GM18507 (cell line): ENCODE data around the gene PCSK6.
"Not testable (repeated sequence)": the region's sequence is repeated elsewhere in the genome, so short reads cannot be mapped to it uniquely, and the experiment has no call there.

ENCODE experiments used
- DNase-seq: peaks from one replicate; pipeline ENCODE4 v3.0.0; 2011; ENCODE audit warnings: low read depth; ENCODE audit not compliant: insufficient read length; ENCODE audit errors: extremely low spot score
- FAIRE-seq: peaks from 2 replicates; lab custom pipeline; 2011; peaks lifted over from hg19 to GRCh38; lab: Jason Lieb, UNC

Gene PCSK6

DNA sequence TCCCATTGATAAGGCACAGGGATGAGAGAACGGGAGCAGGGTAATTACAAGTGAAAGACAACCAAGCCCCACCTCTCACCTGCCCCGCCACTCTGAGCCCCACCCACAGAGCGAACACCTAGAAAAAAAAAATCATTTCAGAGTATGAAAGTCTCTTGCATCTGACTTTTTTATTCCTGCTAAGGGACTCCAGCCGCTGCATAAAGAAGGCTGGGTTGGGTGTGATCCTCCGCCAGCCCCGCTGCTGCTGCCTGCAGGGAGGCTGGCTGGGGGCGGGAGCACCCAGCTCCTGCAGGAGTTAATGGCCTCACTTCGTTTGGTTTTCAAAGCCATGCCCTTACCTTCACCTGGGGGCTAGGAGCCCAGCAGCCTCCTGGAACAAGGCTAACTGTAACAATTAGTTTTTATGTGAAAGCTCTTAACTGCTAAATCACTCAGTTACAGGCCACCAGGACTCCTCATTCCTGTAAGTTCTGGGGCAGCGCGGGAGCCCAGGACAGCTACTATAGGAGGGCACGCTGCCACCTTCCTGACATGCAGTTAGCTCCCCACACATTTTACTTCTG lies 116.5 kb downstream of the PCSK6 start:
- DNase-seq (no peak), FAIRE-seq (no peak)

DNA sequence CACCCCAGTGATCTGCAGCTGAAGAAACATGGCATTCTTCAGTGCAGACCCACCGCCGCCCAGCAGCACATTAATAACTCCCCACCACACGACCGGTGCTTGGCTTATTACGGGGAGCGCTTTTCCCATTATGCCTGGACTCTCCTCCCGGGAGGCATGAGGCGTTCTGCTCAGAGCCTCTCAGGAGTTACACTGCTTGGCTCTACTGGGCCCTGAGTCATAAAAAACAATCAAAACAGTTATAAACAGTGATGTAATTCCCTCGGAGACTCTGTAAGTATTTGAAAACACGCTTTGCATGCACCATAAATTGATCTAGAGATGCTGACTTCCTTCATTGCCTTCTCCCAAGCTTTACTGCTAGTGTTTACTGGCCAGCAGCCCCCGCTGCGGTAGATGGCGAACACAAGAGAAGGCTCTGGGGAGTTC lies 117.3 kb downstream of the PCSK6 start:
- no peak for DNase-seq
- FAIRE-seq, result no peak

DNA sequence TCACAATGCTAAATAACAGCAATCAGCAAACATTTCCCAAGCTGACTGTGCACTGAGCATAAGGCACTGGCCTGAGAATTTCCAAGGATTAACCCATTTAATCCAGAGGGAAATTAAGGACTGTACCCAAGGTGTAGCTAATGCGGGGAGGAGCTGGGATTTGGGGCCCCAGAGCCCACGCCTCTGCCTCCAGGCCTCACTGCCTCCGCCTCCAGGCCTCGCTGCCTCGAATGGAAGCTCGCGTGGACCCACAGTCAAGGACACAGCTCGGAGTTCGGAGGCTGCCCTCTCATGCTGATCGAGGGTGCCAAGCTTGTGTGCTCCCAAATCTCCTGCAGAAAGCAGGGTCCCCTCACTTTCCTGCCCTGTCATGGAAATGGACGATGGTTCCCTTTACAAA lies 118.0 kb downstream of the PCSK6 start:
- DNase-seq, result no peak
- FAIRE-seq, result no peak

DNA sequence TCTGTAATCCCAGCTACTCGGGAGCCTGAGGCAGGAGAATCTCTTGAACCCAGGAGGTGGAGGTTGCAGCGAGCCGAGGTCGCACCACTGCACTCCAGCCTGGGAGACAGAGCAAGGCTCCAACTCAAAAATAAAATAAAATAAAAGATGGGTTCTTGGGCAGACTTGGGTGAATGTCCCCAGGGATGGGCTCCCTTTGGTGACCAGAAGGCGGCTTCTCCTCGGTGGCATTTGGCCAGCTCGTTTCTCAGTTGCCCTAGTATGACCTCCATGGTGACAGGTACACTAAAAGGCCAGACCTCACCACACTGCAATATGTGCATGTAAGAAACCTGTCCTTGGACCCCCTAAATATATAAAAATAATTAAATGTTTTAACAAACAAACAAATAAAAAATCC lies 118.4 kb downstream of the PCSK6 start:
- no peak for FAIRE-seq

DNA sequence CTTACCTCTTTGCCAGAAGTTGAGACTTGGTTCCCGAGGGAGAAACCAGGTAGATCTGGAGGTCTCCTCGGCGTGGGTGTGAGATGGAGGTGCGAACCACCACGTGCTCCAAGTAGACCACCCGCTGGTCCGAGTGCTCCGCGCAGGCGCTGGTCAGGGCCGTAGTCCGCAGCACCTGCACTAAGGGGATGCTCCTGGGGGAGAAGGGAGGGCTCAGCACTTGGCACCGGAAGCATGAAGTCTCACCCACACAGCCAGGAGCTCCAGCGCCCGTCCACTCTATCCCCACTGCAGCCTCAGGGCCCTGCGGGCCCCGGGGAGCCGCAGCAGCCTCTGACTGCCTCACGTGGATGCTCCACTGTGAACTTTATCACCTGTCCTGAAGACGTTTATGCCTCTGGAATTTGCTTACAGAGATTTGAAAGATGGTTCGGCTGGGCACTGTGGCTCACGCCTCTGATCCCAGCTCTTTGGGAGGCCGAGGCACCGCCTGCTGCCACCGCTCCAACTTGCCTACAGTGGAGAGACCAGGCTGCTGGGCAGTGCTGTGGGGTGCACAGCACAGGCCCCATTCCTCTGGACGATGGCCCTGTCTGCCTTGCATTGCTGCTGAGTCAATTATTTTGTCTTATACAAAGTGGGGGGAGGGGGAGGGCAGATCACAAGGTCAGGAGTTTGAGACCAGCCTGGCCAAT lies 119.0 kb downstream of the PCSK6 start:
- FAIRE-seq (no peak), DNase-seq (no peak)

More for the DNA sequence above, 118.4 kb downstream of the PCSK6 start:
- DNase-seq, result no peak

DNA sequence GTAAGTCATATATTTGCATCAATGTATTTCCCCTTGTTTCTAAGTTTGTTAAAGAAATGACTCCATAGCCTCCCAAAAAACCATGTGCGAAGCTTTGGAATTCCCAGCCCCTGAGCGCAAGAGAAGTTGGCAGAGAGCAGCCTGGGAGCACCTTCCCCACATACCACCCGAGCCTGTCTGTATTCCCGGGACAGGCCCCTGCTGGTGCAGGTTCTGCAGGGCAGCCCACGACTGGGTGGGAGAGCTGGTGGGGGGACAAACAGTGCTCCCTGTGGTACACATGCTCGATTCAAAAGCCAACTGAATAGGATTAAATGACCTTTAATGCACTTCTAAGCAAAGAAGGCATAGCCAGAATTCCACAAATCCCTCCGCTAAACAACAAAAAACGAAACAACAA lies 119.8 kb downstream of the PCSK6 start:
- FAIRE-seq (no peak), DNase-seq (no peak)

DNA sequence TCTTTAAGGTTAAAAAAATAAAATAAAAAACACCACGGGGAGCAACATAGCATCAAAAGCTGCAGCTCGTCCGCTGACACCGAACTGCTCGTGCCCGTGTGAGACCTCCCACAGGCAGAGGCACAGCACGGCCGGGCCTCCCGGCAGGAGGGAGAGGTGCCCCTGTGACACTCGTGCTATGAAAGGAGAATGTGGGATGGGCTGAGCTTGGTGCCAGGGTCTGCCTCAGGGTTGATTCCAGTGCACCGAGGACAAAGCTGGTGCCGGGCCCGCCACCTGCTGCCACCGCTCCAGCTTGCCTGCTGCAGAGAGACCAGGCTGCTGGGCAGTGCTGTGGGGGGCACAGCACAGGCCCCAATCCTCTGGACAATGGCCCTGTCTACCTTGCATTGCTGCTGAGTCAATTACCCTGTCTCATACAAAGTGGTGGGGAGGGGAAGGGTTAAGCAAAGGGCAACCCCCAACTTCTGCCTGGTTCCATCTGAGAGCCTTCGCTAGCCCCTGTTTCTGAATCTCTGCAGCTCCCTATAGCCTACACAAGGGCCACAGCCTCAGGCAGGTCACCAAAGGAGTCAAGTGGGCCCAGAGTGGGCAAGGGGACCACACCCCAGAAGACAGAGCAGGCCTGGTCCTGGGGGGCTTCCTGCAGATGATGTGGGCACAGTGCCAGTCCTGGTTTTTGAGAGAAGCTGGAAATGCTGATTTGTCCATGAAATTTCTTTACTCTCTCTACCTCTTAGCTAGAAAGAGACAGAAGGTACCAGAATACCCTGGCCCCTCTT lies 120.5 kb downstream of the PCSK6 start:
- FAIRE-seq (no peak), DNase-seq (no peak)

DNA sequence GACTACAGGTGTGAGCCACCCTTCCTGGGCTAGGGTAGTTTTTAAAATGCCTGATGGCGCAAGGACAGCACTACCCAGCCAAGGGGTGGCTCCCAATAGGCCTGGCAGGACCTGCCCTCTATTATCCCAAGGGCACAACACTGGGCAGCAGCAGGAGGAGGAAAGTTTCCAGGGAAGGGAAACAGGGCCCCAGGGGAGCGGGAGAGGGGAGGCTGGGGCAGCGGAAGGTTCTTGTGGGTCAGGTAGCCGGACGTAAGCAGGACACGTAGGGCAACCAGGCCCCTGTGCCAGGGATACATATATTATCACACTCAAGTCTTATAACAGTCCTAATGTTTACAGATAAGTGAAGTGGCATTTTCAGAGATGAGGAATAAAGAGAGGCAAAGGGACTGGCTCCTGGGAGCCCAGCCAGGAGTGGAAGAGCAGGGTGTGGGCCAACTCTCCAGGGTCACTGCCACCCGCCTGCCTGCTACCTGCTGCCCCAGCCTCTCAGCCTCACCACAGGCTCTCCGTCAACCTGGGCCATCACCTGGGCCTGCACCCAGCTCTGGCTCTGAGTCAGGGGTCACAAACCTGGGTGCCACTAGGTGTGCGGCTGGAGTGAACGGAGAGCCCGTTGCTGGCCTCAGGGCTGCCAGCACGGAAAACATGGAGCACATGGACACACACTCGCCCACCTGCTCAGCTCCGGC lies 121.3 kb downstream of the PCSK6 start:
- no peak for FAIRE-seq
- DNase-seq, result no peak

DNA sequence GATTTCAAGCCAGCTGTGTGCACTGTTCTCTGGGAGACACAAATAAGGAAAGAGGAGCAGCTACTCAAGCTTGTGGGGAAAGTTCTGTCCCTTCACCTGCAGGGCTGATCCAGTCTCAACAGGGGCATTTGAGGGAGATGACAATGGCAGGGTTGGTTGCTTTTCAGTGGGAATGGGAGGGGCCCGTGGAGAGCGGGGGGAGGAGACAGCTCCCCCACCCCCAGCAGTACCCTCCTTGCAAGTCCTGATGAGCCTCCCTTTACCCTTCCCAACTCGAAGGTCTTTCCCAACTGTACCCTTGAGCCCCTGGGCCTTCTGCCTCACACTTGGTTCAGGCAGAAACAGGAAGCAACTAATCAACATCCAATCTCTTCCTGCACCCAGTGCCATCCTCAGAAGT lies 122.7 kb downstream of the PCSK6 start:
- FAIRE-seq, result no peak
- DNase-seq, result no peak

DNA sequence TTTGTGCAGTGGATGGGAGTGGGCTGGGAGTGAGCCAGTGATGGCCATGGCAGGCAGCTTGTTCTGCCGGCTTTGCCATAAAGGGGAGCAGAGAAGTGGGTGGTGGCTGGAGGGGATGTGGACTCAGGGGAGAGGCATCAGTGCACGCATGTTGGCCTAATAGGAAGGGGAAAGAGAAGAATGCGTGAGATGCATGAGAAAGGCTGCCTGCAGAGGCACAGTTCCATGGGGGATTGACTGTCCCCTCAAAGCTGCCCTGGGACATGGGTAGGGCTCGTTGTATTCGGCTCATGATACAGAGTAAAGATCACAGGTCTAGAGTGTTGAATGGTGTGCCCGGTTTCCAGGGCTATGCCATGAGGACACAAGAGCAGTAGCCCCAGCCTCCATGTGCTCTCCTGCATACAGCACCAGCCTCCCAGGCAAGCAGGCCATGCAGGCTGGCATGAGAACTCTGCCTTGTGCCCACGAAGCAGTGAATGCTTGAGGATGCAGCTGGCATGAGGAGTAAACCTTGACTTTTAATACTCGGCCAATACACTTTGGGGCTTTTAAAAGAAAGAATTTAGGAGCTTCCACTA lies 126.4 kb downstream of the PCSK6 start:
- DNase-seq (no peak), FAIRE-seq (no peak)

DNA sequence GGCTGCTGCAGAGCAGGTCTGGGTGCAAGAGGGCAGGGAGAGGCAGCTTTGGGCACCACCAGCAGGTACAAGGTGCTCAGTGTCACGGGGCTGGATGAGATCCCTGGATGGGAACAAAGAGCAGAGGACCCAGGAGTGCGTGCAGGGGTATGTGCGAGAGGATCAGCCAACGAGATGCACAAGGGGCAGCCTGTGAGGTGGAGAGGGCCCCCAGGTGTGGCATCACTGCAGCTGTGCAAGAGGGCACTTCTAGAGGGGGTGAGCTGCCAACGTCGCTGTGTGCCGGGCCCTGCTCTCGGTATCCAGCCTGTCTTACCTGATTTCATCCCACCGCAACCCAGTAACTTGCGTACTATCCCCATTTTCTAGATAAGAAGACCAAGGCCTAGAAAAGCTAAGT lies 127.1 kb downstream of the PCSK6 start:
- DNase-seq (no peak), FAIRE-seq (no peak)

DNA sequence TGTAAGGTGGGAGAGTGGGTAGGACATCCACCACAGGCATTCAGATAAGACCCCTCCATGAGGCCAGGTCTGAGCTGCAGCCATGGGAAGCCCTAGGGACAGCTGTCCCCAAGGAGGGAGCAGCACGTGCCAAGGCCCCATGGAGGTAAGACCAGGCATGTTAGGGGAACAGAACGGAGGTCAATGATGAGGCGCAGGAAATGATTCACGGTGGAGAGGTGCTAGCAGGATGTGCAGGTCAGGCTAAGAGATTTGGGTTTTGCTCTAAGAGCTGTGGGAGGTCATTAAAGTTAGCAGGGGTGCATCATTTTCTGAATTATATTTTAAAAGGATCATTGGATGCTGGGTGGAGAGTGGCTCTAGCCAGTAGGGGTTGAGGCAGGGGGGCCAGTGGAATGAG lies 128.1 kb downstream of the PCSK6 start:
- FAIRE-seq, result no peak

DNA sequence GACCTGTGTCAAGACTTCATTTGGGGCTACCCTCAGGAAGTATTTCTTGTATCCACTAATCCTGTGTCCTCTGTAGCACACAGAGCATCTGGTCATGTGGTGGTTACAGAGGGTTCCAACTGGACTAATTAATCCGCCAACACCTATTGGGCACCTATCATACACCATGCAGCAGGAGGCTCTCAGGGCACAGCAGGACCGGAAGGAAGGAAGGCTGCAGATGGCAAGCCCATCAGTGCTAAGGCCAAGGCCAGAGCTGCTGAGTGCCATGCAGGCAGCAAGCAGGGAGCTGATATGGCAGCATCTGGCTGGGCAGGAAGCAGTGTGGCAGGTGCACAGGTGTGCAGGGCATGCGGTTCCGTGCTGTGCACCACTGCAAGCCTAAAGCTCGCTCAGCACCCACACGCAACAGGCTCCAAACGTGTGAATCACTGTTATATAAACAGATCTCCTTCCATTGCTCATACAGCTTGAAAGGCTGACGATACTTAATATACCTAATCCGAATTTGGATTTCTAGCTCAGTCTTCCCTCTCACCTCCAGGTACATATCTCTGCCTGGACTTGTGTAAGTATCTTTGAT lies 130.1 kb downstream of the PCSK6 start:
- DNase-seq, result no peak
- no peak for FAIRE-seq

More for the DNA sequence above, 128.1 kb downstream of the PCSK6 start:
- DNase-seq, result no peak

DNA sequence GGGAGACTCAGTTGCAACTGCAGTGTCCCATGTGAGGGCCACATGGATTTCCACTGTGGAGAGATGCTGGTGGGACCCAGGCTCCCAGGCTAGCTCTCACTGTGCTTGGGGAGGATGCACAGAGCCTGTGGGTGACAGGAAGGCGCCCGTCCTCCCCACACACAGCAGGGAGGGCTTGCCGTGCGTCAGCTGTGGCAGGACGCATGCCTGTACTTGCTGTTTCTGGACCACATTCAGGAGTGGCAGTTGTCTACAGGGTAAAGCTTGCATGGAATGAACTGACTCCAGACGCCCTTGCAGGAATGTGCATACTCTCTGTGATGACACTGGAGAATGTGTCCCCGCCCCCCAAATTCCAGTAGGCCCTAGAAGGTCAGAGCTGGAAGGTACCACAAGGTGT lies 130.6 kb downstream of the PCSK6 start:
- FAIRE-seq (no peak), DNase-seq (no peak)

DNA sequence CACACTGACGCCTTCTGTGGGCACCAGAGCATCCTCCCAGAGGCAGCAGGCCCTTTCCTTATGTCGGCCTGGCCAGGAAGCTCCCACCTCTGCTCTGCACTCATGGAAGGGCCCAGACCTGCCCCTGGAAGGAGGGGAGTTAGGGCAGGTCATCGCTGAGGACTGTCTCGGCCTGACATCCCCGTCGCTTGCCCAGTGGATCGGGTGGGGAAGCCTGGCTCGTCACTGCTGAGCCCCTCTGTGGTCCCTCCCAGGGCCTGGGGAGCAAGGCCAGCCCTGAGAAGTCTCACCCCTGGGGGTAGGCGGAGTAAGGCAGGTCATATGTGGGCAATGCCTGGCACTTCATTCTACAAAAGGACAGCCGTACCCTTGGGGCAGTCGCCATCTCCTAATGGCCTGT lies 131.6 kb downstream of the PCSK6 start:
- FAIRE-seq (no peak), DNase-seq (no peak)

DNA sequence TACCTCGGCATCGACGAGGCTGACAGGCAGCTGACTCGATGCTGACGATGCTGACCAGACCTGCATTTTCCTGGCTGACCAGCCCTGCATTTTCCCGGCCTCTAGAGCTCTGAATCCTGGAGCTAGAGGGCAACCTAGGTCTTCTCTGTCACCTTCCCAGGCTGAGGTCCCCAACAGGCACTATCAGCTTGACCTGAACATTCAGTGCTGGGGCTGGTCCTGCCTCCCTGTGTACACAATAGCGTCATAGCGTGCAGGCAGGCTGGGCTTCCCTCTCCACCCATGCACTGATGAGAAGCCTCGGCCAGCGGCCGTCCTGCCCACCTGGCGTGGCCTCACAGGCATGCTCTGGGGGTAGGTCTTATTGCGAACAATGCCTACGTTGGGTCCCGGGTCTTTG lies 132.2 kb downstream of the PCSK6 start:
- DNase-seq (no peak), FAIRE-seq (no peak)

DNA sequence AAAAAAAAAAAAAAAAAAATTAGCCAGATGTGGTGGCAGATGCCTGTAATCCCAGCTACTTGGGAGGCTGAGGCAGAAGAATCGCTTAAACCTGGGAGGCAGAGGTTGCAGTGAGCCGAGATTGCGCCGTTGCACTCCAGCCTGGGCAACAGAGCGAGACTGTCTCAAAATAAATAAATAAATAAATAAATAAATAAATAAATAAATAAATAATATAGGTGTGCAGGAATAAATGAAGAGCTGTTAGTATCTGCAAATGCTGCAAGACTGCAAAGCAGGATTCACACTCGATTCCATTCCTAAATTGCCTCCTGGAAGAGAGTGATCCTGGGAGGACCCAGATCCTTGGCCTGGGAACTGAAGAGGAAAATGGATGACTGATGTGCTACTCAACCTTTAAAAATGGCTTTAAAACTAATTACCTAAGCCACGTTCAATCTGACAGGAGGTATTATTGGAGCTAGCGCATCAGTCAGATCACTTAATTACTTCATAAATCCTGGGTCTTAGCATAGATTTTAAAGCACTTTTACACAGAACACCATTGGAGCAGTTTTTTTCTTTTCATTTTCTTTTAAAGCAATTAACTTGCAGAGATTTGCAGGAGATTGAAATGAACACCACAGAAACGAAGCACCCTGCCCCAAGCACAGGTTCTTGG lies 132.9 kb downstream of the PCSK6 start:
- not testable (repeated sequence) for FAIRE-seq, DNase-seq

DNA sequence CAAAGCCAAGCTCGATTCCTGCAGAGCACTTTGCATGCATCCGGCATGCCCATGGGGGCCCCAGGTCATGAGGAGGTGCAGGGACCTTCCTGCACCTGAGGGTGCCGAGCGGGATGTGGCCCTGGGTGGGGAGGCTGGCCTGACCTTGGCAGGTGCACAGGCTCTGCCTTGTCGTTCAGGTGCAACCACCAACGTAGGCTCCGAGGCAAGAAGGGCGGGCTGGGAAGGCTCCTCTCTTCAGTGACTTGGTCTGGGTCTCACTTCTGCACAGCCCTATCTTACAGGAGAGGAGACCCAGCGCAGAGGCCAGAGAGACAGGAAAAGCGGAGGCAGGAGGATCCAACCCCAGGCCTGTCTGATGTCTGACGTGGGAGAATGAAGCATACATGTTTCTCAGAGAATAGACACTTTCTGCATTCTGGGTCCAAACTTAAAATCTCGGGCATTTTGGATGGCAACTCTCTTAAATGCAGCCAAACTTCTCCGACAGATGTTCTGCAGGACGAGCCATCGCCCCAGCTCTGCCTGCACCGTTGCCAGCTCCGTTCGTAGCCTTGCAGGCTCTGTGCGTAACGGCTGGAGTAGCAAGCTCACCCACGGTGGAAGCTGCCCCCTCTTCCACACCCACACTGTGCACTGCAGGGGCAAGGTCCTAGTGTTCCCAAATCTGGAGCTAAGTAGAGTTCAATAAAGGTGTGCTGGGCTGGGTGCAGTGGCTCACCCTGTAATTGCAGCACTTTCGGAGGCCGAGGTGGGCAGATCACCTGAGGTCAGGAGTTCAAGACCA lies 133.6 kb downstream of the PCSK6 start:
- FAIRE-seq (no peak), DNase-seq (no peak)
